MM.1S (cell line): Measurements from ENCODE around the gene PCCA.

Experiments
- DNase-seq: peaks from one replicate; pipeline ENCODE4 v3.0.0-alpha.2; 2015
- H2AFZ ChIP-seq: fragments of 300-600 bp; sonication (generic); 2 replicates; pipeline ENCODE4 v1.6.0; 2016; ENCODE audit warnings: antibody characterized with exemption, low read length
- H3F3A ChIP-seq: fragments of 300-600 bp; sonication (generic); 2 replicates; pipeline ENCODE4 v1.6.1; 2016; ENCODE audit warnings: mild to moderate bottlenecking, antibody characterized with exemption, low read length, moderate library complexity, mixed read lengths; ENCODE audit not compliant: insufficient read depth
- H3K27ac ChIP-seq: fragments of 300-600 bp; sonication (generic); 2 replicates; pipeline ENCODE4 v1.5.1; 2016; ENCODE audit warnings: mild to moderate bottlenecking, low read length
- H3K27me3 ChIP-seq: fragments of 300-600 bp; sonication (generic); replicated peaks from 2 replicates; pipeline ENCODE4 v1.6.0; 2016; ENCODE audit warnings: low read length; ENCODE audit not compliant: insufficient read depth
- H3K36me3 ChIP-seq: fragments of 300-600 bp; sonication (generic); replicated peaks from 2 replicates; pipeline ENCODE4 v1.6.1; 2016; ENCODE audit warnings: mild to moderate bottlenecking, low read length, mixed read lengths; ENCODE audit not compliant: insufficient read depth
- H3K4me1 ChIP-seq: fragments of 300-600 bp; sonication (generic); 2 replicates; pipeline ENCODE4 v1.6.1; 2016; ENCODE audit warnings: low read length, mixed read lengths
- H3K4me2 ChIP-seq: fragments of 300-600 bp; sonication (generic); 2 replicates; pipeline ENCODE4 v1.6.0; 2016; ENCODE audit warnings: low read depth, low read length
- H3K4me3 ChIP-seq: fragments of 300-600 bp; sonication (generic); 2 replicates; pipeline ENCODE4 v1.5.1; 2016; ENCODE audit warnings: low read length, mixed read lengths
- H3K79me2 ChIP-seq: fragments of 300-600 bp; sonication (generic); 2 replicates; pipeline ENCODE4 v1.6.1; 2016; ENCODE audit warnings: mixed run types, low read length, mixed read lengths
- H3K9ac ChIP-seq: fragments of 300-600 bp; sonication (generic); 2 replicates; pipeline ENCODE4 v1.6.1; 2016; ENCODE audit warnings: low read length, mixed read lengths
- H3K9me2 ChIP-seq: fragments of 300-600 bp; sonication (generic); replicated peaks from 2 replicates; pipeline ENCODE4 v1.6.1; 2016; ENCODE audit warnings: mild to moderate bottlenecking, low read length, mixed read lengths; ENCODE audit not compliant: insufficient read depth
- H3K9me3 ChIP-seq: fragments of 300-600 bp; sonication (generic); replicated peaks from 2 replicates; pipeline ENCODE4 v1.6.1; 2016; ENCODE audit warnings: mild to moderate bottlenecking, low read length, mixed read lengths; ENCODE audit not compliant: insufficient read depth
- H4K20me1 ChIP-seq: fragments of 300-600 bp; sonication (generic); 2 replicates; pipeline ENCODE4 v1.6.1; 2016; ENCODE audit warnings: mild to moderate bottlenecking, low read length, moderate library complexity, mixed read lengths; ENCODE audit not compliant: insufficient read depth
- CTCF ChIP-seq: fragments of 300-600 bp; sonication (generic); IDR thresholded peaks from 2 replicates; pipeline ENCODE4 v1.5.1; 2016; ENCODE audit warnings: antibody characterized with exemption, low read length, mixed read lengths
- EZH2 ChIP-seq: fragments of 300-600 bp; sonication (generic); optimal IDR thresholded peaks from 2 replicates; pipeline ENCODE3; 2017; ENCODE audit warnings: low read depth, mild to moderate bottlenecking, antibody characterized with exemption, low read length, mixed read lengths
- EZH2phosphoT487 ChIP-seq: fragments of 300-600 bp; sonication (generic); IDR thresholded peaks from 2 replicates; pipeline ENCODE4 v1.6.1; 2018; ENCODE audit warnings: antibody characterized with exemption, low read length

The PCCA gene

GRCh38 chr13:100428986-100429385 is 340.1 kb downstream of the PCCA start:
- H3K27ac ChIP-seq: no peak overlapping the region
- H3F3A ChIP-seq: no peaks in the 10 kb centered on the region
- no peaks in the 10 kb centered on the region for H4K20me1 ChIP-seq
- H3K79me2 ChIP-seq: no peaks in the 10 kb centered on the region
- no peak overlapping the region for H3K9ac ChIP-seq
- TF ChIP-seq EZH2phosphoT487 (no peak), CTCF (no peak), EZH2 (no peak)
- DNase-seq: no peak
- H3K36me3 ChIP-seq: no peaks in the 10 kb centered on the region
- H3K4me1 ChIP-seq: no peaks in the 10 kb centered on the region
- no peak overlapping the region for H3K4me3 ChIP-seq
- no peaks in the 10 kb centered on the region for H3K27me3 ChIP-seq
- H2AFZ ChIP-seq: no peak overlapping the region
- H3K4me2 ChIP-seq: no peak overlapping the region
- no peaks in the 10 kb centered on the region for H3K9me2 ChIP-seq
- no peaks in the 10 kb centered on the region for H3K9me3 ChIP-seq

- Histone ChIP-seq H3K36me3 (no peaks in the 10 kb centered on the region), H3K4me1 (no peaks in the 10 kb centered on the region), H2AFZ (no peak overlapping the region), H3K79me2 (no peaks in the 10 kb centered on the region), H3K4me3 (no peak overlapping the region), H3K4me2 (no peak overlapping the region), H3K27ac (no peak overlapping the region), H3K9ac (no peak overlapping the region), H4K20me1 (no peaks in the 10 kb centered on the region), H3K9me2 (no peaks in the 10 kb centered on the region), H3K9me3 (no peaks in the 10 kb centered on the region), H3F3A (no peaks in the 10 kb centered on the region), H3K27me3 (no peaks in the 10 kb centered on the region)
- DNase-seq: no peak
- TF ChIP-seq EZH2phosphoT487 (no peak), CTCF (no peak)
Observed at GRCh38 chr13:100432611-100433010, 343.7 kb downstream of the PCCA start.

GRCh38 chr13:100433475-100433874 is 344.6 kb downstream of the PCCA start:
- H3K9me2 ChIP-seq: no peaks in the 10 kb centered on the region
- no peaks in the 10 kb centered on the region for H3K36me3 ChIP-seq
- H3K4me2 ChIP-seq: no peak overlapping the region
- no peak overlapping the region for H2AFZ ChIP-seq
- no peak overlapping the region for H3K4me3 ChIP-seq
- DNase-seq: no peak
- no peaks in the 10 kb centered on the region for H3K9me3 ChIP-seq
- H3K4me1 ChIP-seq: no peaks in the 10 kb centered on the region
- H3K27me3 ChIP-seq: no peaks in the 10 kb centered on the region
- no peaks in the 10 kb centered on the region for H4K20me1 ChIP-seq
- no peak overlapping the region for H3K27ac ChIP-seq
- no peak for TF ChIP-seq EZH2phosphoT487
- TF ChIP-seq EZH2: no peak
- no peak for TF ChIP-seq CTCF
- H3K9ac ChIP-seq: no peak overlapping the region
- H3F3A ChIP-seq: no peaks in the 10 kb centered on the region
- no peaks in the 10 kb centered on the region for H3K79me2 ChIP-seq
